H1 (cell line): ENCODE measurements around the gene CSGALNACT2. TPM values are rescaled to one million over a fixed set of nuclear protein-coding genes. Genes with fewer than 3 reads are reported as not detected.

Source experiments
- CTCF ChIA-PET: fragments of 300-600 bp; sonication (Branson Sonifier 250); formaldehyde crosslinking; loops from one replicate; lab custom pipeline; 2021; ENCODE audit not compliant: partially characterized antibody; lab: Charles Lee
- POLR2A ChIA-PET: fragments of 300-600 bp; sonication (Branson Sonifier 250); formaldehyde crosslinking; loops from one replicate; lab custom pipeline; 2021; ENCODE audit warnings: inconsistent platforms; ENCODE audit not compliant: partially characterized antibody; lab: Charles Lee
- DNase-seq, 2 experiments: peaks; one replicate each; pipeline versions ENCODE4 v3.0.0 to v3.0.0-alpha.2; 2010 to 2022; ENCODE audit warnings: low spot score in 2 of 2, low read depth in 1 of 2, mixed read lengths in 1 of 2
- FAIRE-seq: peaks from 2 replicates; lab custom pipeline; 2011; peaks lifted over from hg19 to GRCh38; lab: Jason Lieb, UNC
- H2AFZ ChIP-seq: 2 replicates; pipeline ENCODE4 v1.8.1; 2012; ENCODE audit warnings: low read length, inconsistent platforms
- H2AK5ac ChIP-seq: 2 replicates; pipeline ENCODE4 v1.6.1; 2013; ENCODE audit warnings: low read depth, low read length
- H2BK120ac ChIP-seq: replicated peaks from 2 replicates; pipeline ENCODE3; 2013; ENCODE audit warnings: low read depth, low read length, inconsistent platforms
- H2BK12ac ChIP-seq: 2 replicates; pipeline ENCODE4 v1.6.1; 2013; ENCODE audit warnings: low read depth, low read length
- H2BK15ac ChIP-seq: 2 replicates; pipeline ENCODE4 v1.6.1; 2013; ENCODE audit warnings: low read length
- H2BK20ac ChIP-seq: 2 replicates; pipeline ENCODE4 v1.6.1; 2013; ENCODE audit warnings: low read length
- H2BK5ac ChIP-seq: 2 replicates; pipeline ENCODE4 v1.6.1; 2013; ENCODE audit warnings: low read depth, low read length
- H3K14ac ChIP-seq: 2 replicates; pipeline ENCODE4 v1.6.1; 2013; ENCODE audit warnings: inconsistent platforms; ENCODE audit not compliant: insufficient read length
- H3K18ac ChIP-seq: 2 replicates; pipeline ENCODE4 v1.6.1; 2013; ENCODE audit warnings: low read length; ENCODE audit errors: extremely low read depth
- H3K23ac ChIP-seq: 2 replicates; pipeline ENCODE4 v1.6.1; 2013; ENCODE audit warnings: inconsistent platforms; ENCODE audit not compliant: insufficient read length
- H3K23me2 ChIP-seq: 2 replicates; pipeline ENCODE4 v1.6.1; 2013; ENCODE audit warnings: low read depth, low read length
- H3K27ac ChIP-seq: 2 replicates; pipeline ENCODE4 v1.6.1; 2011; ENCODE audit warnings: low read depth, low read length, inconsistent platforms
- H3K27me3 ChIP-seq, 4 experiments: replicated peaks in 1 of 4; 1 replicate in 1 of 4; 2 replicates in 3 of 4; pipeline versions ENCODE4 v1.6.1 to v1.8.1; 2011 to 2013; ENCODE audit warnings: low read length in 3 of 4, mild to moderate bottlenecking in 3 of 4, inconsistent platforms in 2 of 4, mixed read lengths in 2 of 4, moderate library complexity in 1 of 4; ENCODE audit not compliant: control insufficient read depth in 3 of 4, insufficient read depth in 3 of 4; ENCODE audit errors: extremely low read depth in 1 of 4
- H3K36me3 ChIP-seq, 4 experiments: 2 replicates each; pipeline versions ENCODE4 v1.6.1 to v1.8.1; 2011 to 2013; ENCODE audit warnings: mild to moderate bottlenecking in 4 of 4, low read length in 3 of 4, moderate library complexity in 2 of 4, control low read depth in 1 of 4, inconsistent platforms in 1 of 4; ENCODE audit not compliant: insufficient read depth in 4 of 4, control insufficient read depth in 2 of 4
- H3K4ac ChIP-seq: replicated peaks from 2 replicates; pipeline ENCODE3; 2013; ENCODE audit warnings: low read length, low read depth, mixed read lengths, inconsistent platforms; ENCODE audit not compliant: insufficient read length
- H3K4me1 ChIP-seq, 4 experiments: replicated peaks in 1 of 4; 1 replicate in 1 of 4; 2 replicates in 3 of 4; pipeline versions ENCODE4 v1.6.1 to v1.8.1; 2011 to 2013; ENCODE audit warnings: low read length in 3 of 4, inconsistent platforms in 2 of 4, mixed read lengths in 1 of 4; ENCODE audit not compliant: insufficient read depth in 4 of 4, control insufficient read depth in 3 of 4
- H3K4me2 ChIP-seq, 2 experiments: 2 replicates each; pipeline versions ENCODE4 v1.6.1 to v1.8.1; 2011 to 2013; ENCODE audit warnings: low read depth in 2 of 2, low read length in 2 of 2, control low read depth in 1 of 2, inconsistent platforms in 1 of 2, mild to moderate bottlenecking in 1 of 2; ENCODE audit not compliant: insufficient read depth in 1 of 2
- H3K4me3 ChIP-seq, 4 experiments: fragments of 200-600, 300-600 bp in 1 of 4; sonication (generic), shearing (Covaris generic), sonication (Bioruptor Twin) in 1 of 4; 2 replicates each; pipeline versions ENCODE4 v1.5.1 to v1.8.1; 2011 to 2016; ENCODE audit warnings: low read length in 4 of 4, low read depth in 3 of 4, control low read depth in 2 of 4, inconsistent platforms in 2 of 4, mild to moderate bottlenecking in 2 of 4, mixed read lengths in 1 of 4, moderate library complexity in 1 of 4; ENCODE audit not compliant: insufficient read depth in 2 of 4; ENCODE audit errors: extremely low read depth in 1 of 4
- H3K56ac ChIP-seq: replicated peaks from 2 replicates; pipeline ENCODE3; 2013; ENCODE audit warnings: low read depth, mild to moderate bottlenecking, mixed read lengths, low read length, inconsistent platforms; ENCODE audit not compliant: insufficient read length
- H3K79me1 ChIP-seq: 2 replicates; pipeline ENCODE4 v1.6.1; 2013; ENCODE audit warnings: low read depth, low read length, control low read depth
- H3K79me2 ChIP-seq, 2 experiments: 2 replicates each; pipeline versions ENCODE4 v1.6.1 to v1.8.1; 2012 to 2013; ENCODE audit warnings: low read length in 2 of 2, mild to moderate bottlenecking in 2 of 2, inconsistent platforms in 1 of 2; ENCODE audit not compliant: insufficient read depth in 2 of 2, control insufficient read depth in 1 of 2
- H3K9ac ChIP-seq, 4 experiments: replicated peaks in 1 of 4; 1 replicate in 1 of 4; 2 replicates in 3 of 4; pipeline versions ENCODE4 v1.6.1 to v1.8.1; 2011 to 2013; ENCODE audit warnings: low read depth in 3 of 4, low read length in 3 of 4, control low read depth in 2 of 4, mild to moderate bottlenecking in 2 of 4, moderate library complexity in 2 of 4, inconsistent platforms in 1 of 4; ENCODE audit errors: extremely low read depth in 1 of 4
- H3K9me3 ChIP-seq, 2 experiments: 2 replicates each; pipeline versions ENCODE4 v1.6.1 to v1.8.1; 2012 to 2013; ENCODE audit warnings: mild to moderate bottlenecking in 2 of 2, moderate library complexity in 2 of 2, control low read depth in 1 of 2, inconsistent platforms in 1 of 2, low read depth in 1 of 2, low read length in 1 of 2, mixed read lengths in 1 of 2; ENCODE audit not compliant: insufficient read depth in 2 of 2
- H4K20me1 ChIP-seq, 2 experiments: replicated peaks in 1 of 2; 2 replicates each; pipeline versions ENCODE3 to v1.8.1; 2011 to 2013; ENCODE audit warnings: inconsistent platforms in 2 of 2, low read length in 2 of 2, mild to moderate bottlenecking in 1 of 2; ENCODE audit not compliant: insufficient read depth in 2 of 2, control insufficient read depth in 1 of 2
- H4K5ac ChIP-seq: 2 replicates; pipeline ENCODE4 v1.6.1; 2013; ENCODE audit warnings: low read length, low read depth, mixed read lengths, inconsistent platforms; ENCODE audit not compliant: insufficient read length
- H4K8ac ChIP-seq: 2 replicates; pipeline ENCODE4 v1.8.0; 2013; ENCODE audit warnings: mild to moderate bottlenecking, moderate library complexity, low read length, inconsistent platforms; ENCODE audit not compliant: insufficient read depth; ENCODE audit errors: extremely low read depth
- H4K91ac ChIP-seq: replicated peaks from 2 replicates; pipeline ENCODE3; 2013; ENCODE audit warnings: low read length, mixed read lengths, inconsistent platforms; ENCODE audit not compliant: insufficient read length
- ATF3 ChIP-seq: IDR thresholded peaks from 2 replicates; pipeline ENCODE4 v1.6.1; 2011; ENCODE audit warnings: low read depth, mild to moderate bottlenecking, low read length; ENCODE audit not compliant: insufficient read depth
- PHF8 ChIP-seq: fragments of 200-600 bp; sonication (generic); conservative IDR thresholded peaks from 2 replicates; pipeline ENCODE4 v1.7.1; 2012; ENCODE audit warnings: low read depth, mild to moderate bottlenecking, inconsistent platforms, low read length, moderate library complexity
- WGBS, 2 experiments: shearing (Covaris generic) in 1 of 2; methylation state at CpG; one replicate each; pipeline versions ENCODE4 v1.1.6 to v1.1.7; 2013 to 2015; ENCODE audit warnings: low lambda C conversion rate in 2 of 2, mixed read lengths in 2 of 2, inconsistent platforms in 1 of 2, low coverage in 1 of 2, missing lambda C conversion rate in 1 of 2; ENCODE audit not compliant: insufficient replicate concordance in 2 of 2, insufficient coverage in 1 of 2, insufficient read length in 1 of 2; ENCODE audit errors: extremely low coverage in 1 of 2, missing lambda C conversion rate in 1 of 2; 5-methylcytosine and 5-hydroxymethylcytosine counted together
- polyA plus RNA-seq, 7 experiments: library from polyadenylated mRNA; depleted of rRNA in 3 of 7; stranded (reverse) in 5 of 7; unstranded in 2 of 7; fragments of >200 nt in 5 of 7; fragments of 200-250 nt in 2 of 7; gene quantifications; 1 replicate in 5 of 7; 2 replicates in 1 of 7; 4 replicates in 1 of 7; pipeline versions ENCODE4 v1.2.1 to v1.2.3, GENCODE V29; 2011 to 2013; ENCODE audit warnings: missing spikeins in 2 of 7, mixed read lengths in 2 of 7
- total RNA-seq: library from RNA; stranded (reverse); fragmentation: NEBNext Ultra II Directional; extraction: Animal tissue kit (Norgen Biotek cat#: 25700); gene quantifications from 2 replicates; pipeline ENCODE4 v1.2.1, GENCODE V29; 2021

The CSGALNACT2 gene
- total and polyA plus RNA-seq, 2 of the 8 experiments (the other 6 are each of a cell fraction or from before 2014, with no cell fraction given): 2.6 to 5.3 TPM

- CTCF ChIA-PET: interaction anchor here (0.6 to 4.0 kb wide), 3 partner anchors 11 to 88 kb away, joined by 3 to 21 read pairs (median 3); no protein-coding TSS in a partner anchor
- Histone ChIP-seq H2BK5ac (no peak overlapping the region), H3K27me3 (no peaks in the 10 kb centered on the region), H4K91ac (no peak overlapping the region), H4K8ac (no peak overlapping the region), H3K9ac (no peak overlapping the region), H3K14ac (no peak overlapping the region), H3K4me1 (no peaks in the 10 kb centered on the region), H2BK20ac (no peak overlapping the region), H2AFZ (no peak overlapping the region), H3K4ac (no peak overlapping the region), H2BK12ac (no peak overlapping the region), H3K4me2 (no peak overlapping the region), H2BK120ac (no peak overlapping the region), H3K27ac (no peak overlapping the region), H3K36me3 (no peaks in the 10 kb centered on the region), H4K20me1 (no peaks in the 10 kb centered on the region), H3K79me1 (no peaks in the 10 kb centered on the region), H2BK15ac (no peak overlapping the region), H3K79me2 (no peaks in the 10 kb centered on the region), H2AK5ac (no peak overlapping the region), H3K4me3 (no peak overlapping the region), H3K23me2 (no peaks in the 10 kb centered on the region), H3K23ac (no peak overlapping the region), H3K18ac (no peak overlapping the region), H3K56ac (no peak overlapping the region), H3K9me3 (no peaks in the 10 kb centered on the region), H4K5ac (no peak overlapping the region)
- no peak for TF ChIP-seq PHF8
- TF ChIP-seq ATF3: no peak
- WGBS, 2 experiments: 81% methylated on average over 1 of the region's 1 CpG; no CpG with 5 or more reads in 1 of the 2 experiments
- no peak for DNase-seq
- POLR2A ChIA-PET: no interaction called here
- FAIRE-seq: no peak
These were observed 22.0 kb downstream of the CSGALNACT2 start for GRCh38 chr10:43160046-43160920.
